Measurements from ENCODE around the gene CIITA.
A peak's percentile ranks its signal among the peaks of the same experiment; 100 is the strongest.

The CIITA gene

DNA sequence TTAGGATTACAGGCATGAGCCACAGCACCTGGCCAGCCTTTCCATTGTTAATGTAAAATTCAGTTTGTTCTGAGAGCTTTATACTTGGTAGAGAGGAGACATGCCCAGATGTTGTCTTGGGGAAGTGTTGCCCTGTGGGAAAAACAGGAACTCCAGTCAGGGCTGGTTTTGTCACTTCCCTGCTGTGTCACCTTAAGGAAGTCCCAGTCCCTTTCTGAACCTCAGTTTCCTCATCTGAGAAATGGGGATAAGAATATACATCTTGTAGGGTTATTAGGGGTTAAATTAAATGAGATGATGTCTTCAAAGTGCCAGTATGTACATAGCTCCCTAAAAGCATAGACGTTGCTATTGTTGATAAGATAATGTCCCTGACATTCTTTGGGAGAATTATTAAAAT, 92.6 kb downstream of the CIITA start:
- Histone ChIP-seq H3K36me3 (peaks cover 15% of the 10 kb centered on the region), H3K27me3 (no peaks in the 10 kb centered on the region), H3K4me1 (peaks cover 13% of the 10 kb centered on the region), H3K4me3 (ENCODE audit: low read depth, low read length) (no peak overlapping the region), H3K9me3 (no peaks in the 10 kb centered on the region)
- DNase-seq = no peak
- TF ChIP-seq CTCF (IDR thresholded peaks at IDR 0.05; ENCODE audit: low read depth, low read length) = no peak

DNA sequence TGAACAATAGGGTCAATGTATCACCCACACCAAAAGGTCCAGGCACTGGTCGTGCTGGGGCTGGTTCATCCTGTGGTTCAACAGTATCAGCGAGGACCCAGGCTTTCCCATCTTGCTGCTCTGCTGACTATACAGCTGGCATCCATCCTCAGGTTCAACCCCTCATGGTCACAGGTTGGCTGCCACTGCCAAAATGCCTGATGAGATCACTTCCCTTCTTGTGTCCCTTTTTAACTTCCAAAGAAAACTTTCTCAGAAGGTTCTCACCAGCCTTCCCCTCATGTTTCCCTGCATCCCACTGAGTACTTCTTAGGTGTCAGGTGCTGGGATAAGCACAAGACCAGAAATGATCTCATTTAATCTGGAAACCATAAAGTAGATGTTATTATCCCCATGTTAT, 93.1 kb downstream of the CIITA start:
- no peak for DNase-seq
- Histone ChIP-seq H3K9me3 (no peaks in the 10 kb centered on the region), H3K27me3 (no peaks in the 10 kb centered on the region), H3K36me3 (peaks cover 15% of the 10 kb centered on the region), H3K4me3 (ENCODE audit: low read depth, low read length) (no peak overlapping the region), H3K4me1 (peaks cover 13% of the 10 kb centered on the region)
- no peak for TF ChIP-seq CTCF (IDR thresholded peaks at IDR 0.05; ENCODE audit: low read depth, low read length)

DNA sequence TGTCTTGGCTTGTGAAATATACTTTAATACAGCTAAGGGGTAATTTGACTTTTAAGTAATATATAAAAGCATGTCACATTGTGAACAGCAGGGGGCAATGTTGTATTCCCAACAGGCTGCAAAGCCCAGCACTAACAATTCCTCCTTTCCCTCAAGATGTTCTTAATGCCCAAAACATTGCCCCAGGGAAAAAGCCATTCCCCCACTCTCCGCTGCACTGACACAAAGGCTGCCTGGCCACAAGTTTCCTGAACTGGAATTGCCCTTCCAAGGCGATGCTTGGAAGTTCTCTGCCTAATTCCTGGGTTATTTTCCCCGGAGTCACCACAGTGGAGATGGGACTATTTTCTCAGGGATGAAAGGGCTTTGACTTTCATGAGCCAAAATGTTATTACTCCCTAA, 94.6 kb downstream of the CIITA start:
- DNase-seq = peak; percentile 74
- no peaks in the 10 kb centered on the region for H3K27me3 ChIP-seq
- H3K9me3 ChIP-seq = no peaks in the 10 kb centered on the region
- TF ChIP-seq CTCF (IDR thresholded peaks at IDR 0.05; ENCODE audit: low read depth, low read length) = peak; percentile 80
- peaks cover 13% of the 10 kb centered on the region for H3K4me1 ChIP-seq
- H3K36me3 ChIP-seq = peaks cover 14% of the 10 kb centered on the region
- H3K4me3 ChIP-seq (ENCODE audit: low read depth, low read length) = no peak overlapping the region

- H3K4me3 ChIP-seq (ENCODE audit: low read depth, low read length) = no peak overlapping the region
- H3K27me3 ChIP-seq = no peaks in the 10 kb centered on the region
- no peak for DNase-seq
- H3K4me1 ChIP-seq = peaks cover 16% of the 10 kb centered on the region
- H3K36me3 ChIP-seq = peaks cover 11% of the 10 kb centered on the region
- no peak for TF ChIP-seq CTCF (IDR thresholded peaks at IDR 0.05; ENCODE audit: low read depth, low read length)
- H3K9me3 ChIP-seq = no peaks in the 10 kb centered on the region
Observed at GRCh38 chr16:10972108-10972818, 95.3 kb downstream of the CIITA start.

GRCh38 chr16:10972819-10973464, 95.9 kb downstream of the CIITA start:
- Histone ChIP-seq H3K27me3 (no peaks in the 10 kb centered on the region), H3K4me3 (ENCODE audit: low read depth, low read length) (no peak overlapping the region), H3K9me3 (no peaks in the 10 kb centered on the region), H3K36me3 (peaks cover 11% of the 10 kb centered on the region), H3K4me1 (peaks cover 16% of the 10 kb centered on the region)
- no peak for TF ChIP-seq CTCF (IDR thresholded peaks at IDR 0.05; ENCODE audit: low read depth, low read length)
- DNase-seq = no peak

- Histone ChIP-seq H3K36me3 (peaks cover 3% of the 10 kb centered on the region), H3K27me3 (no peaks in the 10 kb centered on the region), H3K9me3 (no peaks in the 10 kb centered on the region), H3K4me3 (ENCODE audit: low read depth, low read length) (no peak overlapping the region), H3K4me1 (peaks cover 12% of the 10 kb centered on the region)
- TF ChIP-seq CTCF (IDR thresholded peaks at IDR 0.05; ENCODE audit: low read depth, low read length) = no peak
- DNase-seq = peak; percentile 91
Observed at GRCh38 chr16:10976634-10977033, 99.6 kb downstream of the CIITA start.

Measured in BE2C (cell line).